ENCODE data around the gene DMBT1. TPM values are rescaled to one million over a fixed set of nuclear protein-coding genes. Genes with fewer than 3 reads are reported as not detected.

The DMBT1 gene
- total and polyA plus RNA-seq, 2 donors (not counting 1 experiment from before 2014, with no cell fraction given), result not detected

GRCh38 chr10:122678266-122678665, 117.7 kb downstream of the DMBT1 start:
- no peaks in the 10 kb centered on the region for H3K4me1 Mint-ChIP-seq
- no peak overlapping the region for H3K27ac ChIP-seq (ENCODE audit: low read length in 2 of 2)

DNA sequence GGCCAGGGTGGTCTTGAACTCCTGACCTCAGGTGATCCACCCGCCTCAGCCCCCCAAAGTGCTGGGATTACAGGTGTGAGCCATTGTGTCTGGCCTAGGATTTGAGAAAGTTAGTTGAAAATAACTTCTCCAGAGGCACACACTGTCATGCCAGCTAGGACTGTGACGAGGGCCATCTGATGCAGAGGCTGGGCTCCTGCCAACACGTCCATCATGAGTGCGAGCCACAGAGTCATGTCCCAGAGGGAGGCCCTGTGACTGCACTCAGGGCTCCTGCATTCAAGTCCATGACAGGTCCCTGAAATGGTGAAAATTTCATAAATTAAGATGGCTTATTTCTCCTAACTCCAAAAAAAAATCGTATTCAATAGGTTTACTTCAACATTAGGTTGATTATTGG, 122.0 kb downstream of the DMBT1 start:
- POLR2A ChIA-PET, result no interaction called here
- intact Hi-C loops (cut with micrococcal nuclease), result no loop called here

More at GRCh38 chr10:122678266-122678665, 117.7 kb downstream of the DMBT1 start:
- Histone ChIP-seq H3K4me1 (ENCODE audit: control insufficient read depth in 2 of 2, insufficient read depth in 2 of 2, low read length in 2 of 2) (no peaks in the 10 kb centered on the region), H4K20me1 (ENCODE audit: control insufficient read depth, insufficient read depth, low read length, poor library complexity, severe bottlenecking) (no peaks in the 10 kb centered on the region), H3K4me3 (ENCODE audit: control extremely low read depth in 1 of 5, extremely low read depth in 1 of 5, insufficient read depth in 1 of 5, low read depth in 2 of 5, low read length in 4 of 5) (no peak overlapping the region), H3K79me2 (ENCODE audit: control insufficient read depth, insufficient read depth, low read length) (no peaks in the 10 kb centered on the region), H3K27me3 (replicated peaks in 1 of 4; ENCODE audit: control extremely low read depth in 1 of 4, control insufficient read depth in 3 of 4, insufficient read depth in 4 of 4, low read length in 3 of 4) (peaks cover 0 to 4% (median 0%) of the 10 kb centered on the region in 4 experiments), H3K9me3 (ENCODE audit: control extremely low read depth in 1 of 3, control insufficient read depth in 2 of 3, insufficient read depth in 1 of 3, low read length in 2 of 3) (peaks cover 0 to 4% (median 0%) of the 10 kb centered on the region in 3 donors), H3K4me2 (replicated peaks; ENCODE audit: low read depth, low read length, poor library complexity, severe bottlenecking) (no peak overlapping the region), H3K9ac (ENCODE audit: low read length) (no peak overlapping the region), H3K36me3 (replicated peaks in 1 of 2; ENCODE audit: control extremely low read depth in 1 of 2, control insufficient read depth in 1 of 2, extremely low read depth in 1 of 2, insufficient read depth in 2 of 2, low read length in 1 of 2) (no peaks in the 10 kb centered on the region), H2AFZ (ENCODE audit: insufficient read depth, low read depth, low read length, poor library complexity, severe bottlenecking) (no peak overlapping the region)
- no peak for ATAC-seq (ENCODE audit: low read depth)
- CTCF ChIA-PET, result no interaction called here
- Mint-ChIP-seq H3K4me3 (no peak overlapping the region), H3K9me3 (ENCODE audit: insufficient read depth) (no peaks in the 10 kb centered on the region), H3K27ac (no peak overlapping the region), H3K27me3 (peaks cover 18% of the 10 kb centered on the region)
- DNase-seq, result no peak
- TF ChIP-seq EZH2 (IDR thresholded peaks at IDR 0.05; ENCODE audit: borderline replicate concordance, insufficient read depth, low read depth, low read length, poor library complexity, severe bottlenecking) (no peak), CTCF (IDR thresholded peaks at IDR 0.05) (no peak)
- POLR2A ChIA-PET, result no interaction called here
- intact Hi-C loops (cut with micrococcal nuclease), result no loop called here

More for the DNA sequence above, 122.0 kb downstream of the DMBT1 start:
- Histone ChIP-seq H3K9ac (ENCODE audit: low read length) (no peak overlapping the region), H3K9me3 (ENCODE audit: control extremely low read depth in 1 of 3, control insufficient read depth in 2 of 3, insufficient read depth in 1 of 3, low read length in 2 of 3) (peaks cover 0 to 5% (median 0%) of the 10 kb centered on the region in 3 donors), H4K20me1 (ENCODE audit: control insufficient read depth, insufficient read depth, low read length, poor library complexity, severe bottlenecking) (no peaks in the 10 kb centered on the region), H3K4me1 (ENCODE audit: control insufficient read depth in 2 of 2, insufficient read depth in 2 of 2, low read length in 2 of 2) (no peaks in the 10 kb centered on the region), H3K36me3 (replicated peaks in 1 of 2; ENCODE audit: control extremely low read depth in 1 of 2, control insufficient read depth in 1 of 2, extremely low read depth in 1 of 2, insufficient read depth in 2 of 2, low read length in 1 of 2) (no peaks in the 10 kb centered on the region), H3K27ac (ENCODE audit: low read length in 2 of 2) (no peak overlapping the region), H3K4me2 (replicated peaks; ENCODE audit: low read depth, low read length, poor library complexity, severe bottlenecking) (no peak overlapping the region), H2AFZ (ENCODE audit: insufficient read depth, low read depth, low read length, poor library complexity, severe bottlenecking) (no peak overlapping the region), H3K79me2 (ENCODE audit: control insufficient read depth, insufficient read depth, low read length) (no peaks in the 10 kb centered on the region), H3K4me3 (ENCODE audit: control extremely low read depth in 1 of 5, extremely low read depth in 1 of 5, insufficient read depth in 1 of 5, low read depth in 2 of 5, low read length in 4 of 5) (no peak overlapping the region), H3K27me3 (replicated peaks in 1 of 4; ENCODE audit: control extremely low read depth in 1 of 4, control insufficient read depth in 3 of 4, insufficient read depth in 4 of 4, low read length in 3 of 4) (peaks cover 0 to 3% (median 0%) of the 10 kb centered on the region in 4 experiments)
- Mint-ChIP-seq H3K27me3 (peaks cover 19% of the 10 kb centered on the region), H3K9me3 (ENCODE audit: insufficient read depth) (no peaks in the 10 kb centered on the region), H3K4me1 (no peaks in the 10 kb centered on the region), H3K4me3 (no peak overlapping the region), H3K27ac (no peak overlapping the region)
- CTCF ChIA-PET, result no interaction called here
- ATAC-seq (ENCODE audit: low read depth), result no peak
- TF ChIP-seq CTCF (IDR thresholded peaks at IDR 0.05) (no peak), EZH2 (IDR thresholded peaks at IDR 0.05; ENCODE audit: borderline replicate concordance, insufficient read depth, low read depth, low read length, poor library complexity, severe bottlenecking) (no peak)
- DNase-seq, result no peak
- WGBS (ENCODE audit: insufficient coverage), result 93% methylated on average over 3 of the region's 5 CpGs

Data from B cell (primary cell).